ENCODE data around the gene ACTR1A.

Gene ACTR1A

GRCh38 chr10:102511583-102512274 lies 9.2 kb upstream of the ACTR1A start:
- Histone ChIP-seq H3K9me2 (ENCODE audit: low read depth, low read length) (no peaks in the 10 kb centered on the region), H4K20me1 (ENCODE audit: insufficient read depth, low read length) (no peaks in the 10 kb centered on the region), H3F3A (ENCODE audit: insufficient read depth, low read length) (no peaks in the 10 kb centered on the region), H3K36me3 (ENCODE audit: insufficient read depth, low read length) (peaks cover 13% of the 10 kb centered on the region; the same call in 1 of the 2 replicates), H3K9ac (ENCODE audit: low read length) (no peak overlapping the region), H3K4me3 (ENCODE audit: low read depth, low read length, poor library complexity, severe bottlenecking) (no peak overlapping the region), H3K9me3 (ENCODE audit: low read length) (no peaks in the 10 kb centered on the region), H3K27ac (ENCODE audit: low read depth, low read length, poor library complexity, severe bottlenecking) (peak overlapping the region; percentile 85), H3K4me1 (ENCODE audit: insufficient read depth, low read length, severe bottlenecking) (peaks cover 13% of the 10 kb centered on the region), H3K4me2 (ENCODE audit: low read length) (peak overlapping the region; percentile 39; the same call in 1 of the 2 replicates), H3K79me2 (ENCODE audit: insufficient read depth, low read length) (no peaks in the 10 kb centered on the region), H2AFZ (ENCODE audit: low read length) (no peak overlapping the region), H3K27me3 (ENCODE audit: insufficient read depth, low read length) (no peaks in the 10 kb centered on the region)
- TF ChIP-seq EZH2 (IDR thresholded peaks at IDR 0.05; ENCODE audit: borderline replicate concordance, low read length): no peak
- TF ChIP-seq CTCF (IDR thresholded peaks at IDR 0.05; ENCODE audit: low read length): no peak

- no peak overlapping the region for H2AFZ ChIP-seq (ENCODE audit: low read length)
- peaks cover 26% of the 10 kb centered on the region for H3K4me1 ChIP-seq (ENCODE audit: insufficient read depth, low read length, severe bottlenecking)
- no peak overlapping the region for H3K4me2 ChIP-seq (ENCODE audit: low read length)
- H3K36me3 ChIP-seq (ENCODE audit: insufficient read depth, low read length): peaks cover 9% of the 10 kb centered on the region; the same call in 1 of the 2 replicates
- H3K27ac ChIP-seq (ENCODE audit: low read depth, low read length, poor library complexity, severe bottlenecking): no peak overlapping the region
- H3K9ac ChIP-seq (ENCODE audit: low read length): no peak overlapping the region
- no peaks in the 10 kb centered on the region for H3K79me2 ChIP-seq (ENCODE audit: insufficient read depth, low read length)
- no peaks in the 10 kb centered on the region for H3K9me3 ChIP-seq (ENCODE audit: low read length)
- no peaks in the 10 kb centered on the region for H3F3A ChIP-seq (ENCODE audit: insufficient read depth, low read length)
- no peaks in the 10 kb centered on the region for H3K9me2 ChIP-seq (ENCODE audit: low read depth, low read length)
- TF ChIP-seq EZH2 (IDR thresholded peaks at IDR 0.05; ENCODE audit: borderline replicate concordance, low read length) (no peak), CTCF (IDR thresholded peaks at IDR 0.05; ENCODE audit: low read length) (no peak)
- no peaks in the 10 kb centered on the region for H4K20me1 ChIP-seq (ENCODE audit: insufficient read depth, low read length)
- H3K27me3 ChIP-seq (ENCODE audit: insufficient read depth, low read length): no peaks in the 10 kb centered on the region
- no peak overlapping the region for H3K4me3 ChIP-seq (ENCODE audit: low read depth, low read length, poor library complexity, severe bottlenecking)
Observed at GRCh38 chr10:102509387-102509786, 6.9 kb upstream of the ACTR1A start.

GRCh38 chr10:102508506-102508905 lies 6.0 kb upstream of the ACTR1A start:
- Histone ChIP-seq H3K27me3 (ENCODE audit: insufficient read depth, low read length) (no peaks in the 10 kb centered on the region), H3K4me3 (ENCODE audit: low read depth, low read length, poor library complexity, severe bottlenecking) (no peak overlapping the region), H2AFZ (ENCODE audit: low read length) (no peak overlapping the region), H3K79me2 (ENCODE audit: insufficient read depth, low read length) (no peaks in the 10 kb centered on the region), H3K4me1 (ENCODE audit: insufficient read depth, low read length, severe bottlenecking) (peaks cover 26% of the 10 kb centered on the region), H3F3A (ENCODE audit: insufficient read depth, low read length) (no peaks in the 10 kb centered on the region), H3K9me2 (ENCODE audit: low read depth, low read length) (no peaks in the 10 kb centered on the region), H3K4me2 (ENCODE audit: low read length) (no peak overlapping the region), H4K20me1 (ENCODE audit: insufficient read depth, low read length) (no peaks in the 10 kb centered on the region), H3K9ac (ENCODE audit: low read length) (no peak overlapping the region), H3K27ac (ENCODE audit: low read depth, low read length, poor library complexity, severe bottlenecking) (no peak overlapping the region), H3K9me3 (ENCODE audit: low read length) (no peaks in the 10 kb centered on the region), H3K36me3 (ENCODE audit: insufficient read depth, low read length) (peaks cover 6% of the 10 kb centered on the region; the same call in 1 of the 2 replicates)
- TF ChIP-seq EZH2 (IDR thresholded peaks at IDR 0.05; ENCODE audit: borderline replicate concordance, low read length) (no peak), CTCF (IDR thresholded peaks at IDR 0.05; ENCODE audit: low read length) (no peak)

Data from OCI-LY1 (cell line).